Measurements from ENCODE around the gene ORAI2. TPM values are rescaled to one million over a fixed set of nuclear protein-coding genes. Genes with fewer than 3 reads are reported as not detected.

Gene ORAI2
- total and polyA plus RNA-seq, 2 of the 13 experiments (the other 11 are each of a cell fraction or from before 2014, with no cell fraction given), result 3.0 to 6.0 TPM

DNA sequence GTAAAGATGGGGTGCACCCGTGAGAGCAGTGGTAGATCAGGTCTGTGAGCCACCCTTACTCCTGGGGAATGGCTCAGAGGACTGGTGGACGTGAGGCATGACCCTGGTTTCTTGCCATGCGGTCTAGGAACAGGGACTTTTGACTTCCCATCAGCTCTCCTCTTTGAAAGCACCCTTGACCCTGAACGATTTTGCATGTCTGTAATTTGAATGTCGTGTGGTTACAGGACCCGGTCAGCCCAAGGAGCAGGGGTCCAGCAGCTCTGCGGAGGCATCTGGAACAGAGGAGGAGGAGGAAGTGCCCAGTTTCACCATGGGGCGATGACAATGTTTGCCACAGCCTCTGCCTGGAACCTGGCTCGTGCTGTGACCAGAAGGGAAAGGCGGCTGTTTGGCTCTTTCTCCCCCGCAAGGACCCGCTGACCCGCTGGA is 8.6 kb upstream of the ORAI2 start:
- no peak for ATAC-seq
- POLR2A ChIA-PET, result no interaction called here
- no peak overlapping the region for H3K9ac ChIP-seq (ENCODE audit: insufficient read depth, low read depth, low read length)

DNA sequence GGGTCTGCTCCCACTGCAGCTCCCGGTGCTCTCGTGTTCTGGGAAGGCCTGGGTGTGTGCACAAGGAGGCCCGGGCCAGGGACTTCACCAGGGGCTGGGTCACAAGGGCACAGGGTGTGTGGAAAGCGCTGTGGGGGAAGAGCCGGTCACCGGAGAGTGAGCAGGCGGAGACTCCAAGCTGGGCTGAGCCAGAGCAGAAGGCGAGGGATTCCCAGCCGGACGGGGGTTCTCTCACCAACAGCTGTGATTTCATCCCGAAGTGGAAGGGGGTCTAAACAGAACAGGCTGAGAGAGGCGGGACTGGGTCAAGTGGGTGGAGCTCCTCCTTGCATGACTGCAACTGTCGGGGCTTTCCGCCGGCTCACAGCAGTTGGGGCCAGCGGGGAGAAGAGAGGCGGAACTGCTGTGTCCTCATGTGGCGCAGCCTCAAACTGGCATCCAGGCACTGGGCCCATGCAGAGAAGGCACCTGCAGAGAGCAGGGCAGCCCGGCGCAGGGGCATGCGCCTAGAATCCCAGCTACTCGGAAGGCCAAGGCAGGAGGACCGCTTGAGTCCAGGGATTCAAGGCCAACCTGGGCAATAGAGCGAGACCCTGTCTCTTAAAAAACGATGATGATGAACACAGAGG is 7.6 kb upstream of the ORAI2 start:
- intact Hi-C loops (cut with micrococcal nuclease; ENCODE audit: unreplicated experiment), result no loop called here
- TSS peak; percentile 51 for BruUV-seq (replicated peaks)

More for the DNA sequence above, 8.6 kb upstream of the ORAI2 start:
- peak; percentile 37 for TF ChIP-seq RBM22 (optimal IDR thresholded peaks at IDR 0.05; ENCODE audit: low read length)
- TF ChIP-seq KLF11 (CRISPR knock-in tag; IDR thresholded peaks at IDR 0.05), result no peak
- intact Hi-C loops (cut with micrococcal nuclease; ENCODE audit: unreplicated experiment) (no loop called here), in situ Hi-C loops (cut with HindIII; ENCODE audit: extremely low pct_ligation_motif_present, low pct_unique_long_range_greater_than_20kb) (no loop called here)
- no TSS peak for BruUV-seq (replicated peaks)
- no peaks in the 10 kb centered on the region for H3K9me3 ChIP-seq (ENCODE audit: low read length)
- no peaks in the 10 kb centered on the region for H3K4me1 ChIP-seq (ENCODE audit: insufficient read depth, low read length)
- no peak overlapping the region for H3K27ac ChIP-seq (ENCODE audit: extremely low read length, insufficient read depth, low read length)
- H3K27me3 ChIP-seq (ENCODE audit: control insufficient read depth in 1 of 2, insufficient read depth in 2 of 2, low read length in 2 of 2), result no peaks in the 10 kb centered on the region
- no peaks in the 10 kb centered on the region for H4K20me1 ChIP-seq (ENCODE audit: insufficient read depth, low read length)
- CTCF ChIA-PET (ENCODE audit: low intra/inter-chr PET ratio, low total read pairs), result no interaction called here
- DNase-seq (ENCODE audit: low spot score), result no peak
- H3K4me3 ChIP-seq (replicated peaks in 1 of 3; ENCODE audit: insufficient read depth in 1 of 3, low read depth in 2 of 3, low read length in 3 of 3), result no peak overlapping the region
- FAIRE-seq, result no peak
- 89% methylated on average over 8 of the region's 13 CpGs for WGBS (ENCODE audit: low lambda C conversion rate)
- no peak overlapping the region for H3K4me2 ChIP-seq (ENCODE audit: low read depth, low read length)
- no peaks in the 10 kb centered on the region for H3K79me2 ChIP-seq (ENCODE audit: insufficient read depth, low read length)
- no peak overlapping the region for H2AFZ ChIP-seq (ENCODE audit: low read length)
- peaks cover 24 to 61% of the 10 kb centered on the region in 2 experiments for H3K36me3 ChIP-seq (replicated peaks in 1 of 2; ENCODE audit: control insufficient read depth in 1 of 2, insufficient read depth in 2 of 2, low read length in 2 of 2)

More for the DNA sequence above, 7.6 kb upstream of the ORAI2 start:
- peak; percentile 57 for TF ChIP-seq AGO2 (optimal IDR thresholded peaks at IDR 0.05; ENCODE audit: low read depth, low read length)
- TF ChIP-seq AGO1 (IDR thresholded peaks at IDR 0.05; ENCODE audit: low read depth, low read length, poor library complexity, severe bottlenecking), result no peak
- TF ChIP-seq ZNF512 (CRISPR knock-in tag; IDR thresholded peaks at IDR 0.05), result no peak
- TF ChIP-seq CENPX (CRISPR knock-in tag; IDR thresholded peaks at IDR 0.05), result no peak
- TF ChIP-seq ZNF598 (CRISPR knock-in tag; IDR thresholded peaks at IDR 0.05; ENCODE audit: borderline replicate concordance), result no peak
- no peak for TF ChIP-seq NR1H2 (CRISPR knock-in tag; IDR thresholded peaks at IDR 0.05; ENCODE audit: borderline replicate concordance, low read depth)
- TF ChIP-seq, protein P1, sequence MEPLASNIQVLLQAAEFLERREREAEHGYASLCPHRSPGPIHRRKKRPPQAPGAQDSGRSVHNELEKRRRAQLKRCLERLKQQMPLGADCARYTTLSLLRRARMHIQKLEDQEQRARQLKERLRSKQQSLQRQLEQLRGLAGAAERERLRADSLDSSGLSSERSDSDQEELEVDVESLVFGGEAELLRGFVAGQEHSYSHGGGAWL (CRISPR knock-in tag; IDR thresholded peaks at IDR 0.05), result no peak
- Histone ChIP-seq H3K79me2 (ENCODE audit: insufficient read depth, low read length) (no peaks in the 10 kb centered on the region), H3K9me3 (ENCODE audit: low read length) (no peaks in the 10 kb centered on the region), H2AFZ (ENCODE audit: low read length) (no peak overlapping the region), H3K9ac (ENCODE audit: insufficient read depth, low read depth, low read length) (no peak overlapping the region), H4K20me1 (ENCODE audit: insufficient read depth, low read length) (no peaks in the 10 kb centered on the region), H3K4me3 (replicated peaks in 1 of 3; ENCODE audit: insufficient read depth in 1 of 3, low read depth in 2 of 3, low read length in 3 of 3) (no peak overlapping the region), H3K27me3 (ENCODE audit: control insufficient read depth in 1 of 2, insufficient read depth in 2 of 2, low read length in 2 of 2) (no peaks in the 10 kb centered on the region), H3K36me3 (replicated peaks in 1 of 2; ENCODE audit: control insufficient read depth in 1 of 2, insufficient read depth in 2 of 2, low read length in 2 of 2) (peaks cover 22 to 52% of the 10 kb centered on the region in 2 experiments; a peak in 4 of 5 replicates), H3K4me2 (ENCODE audit: low read depth, low read length) (no peak overlapping the region), H3K27ac (ENCODE audit: extremely low read length, insufficient read depth, low read length) (no peak overlapping the region), H3K4me1 (ENCODE audit: insufficient read depth, low read length) (no peaks in the 10 kb centered on the region)
- ATAC-seq, result no peak
- no peak for DNase-seq (ENCODE audit: low spot score)
- in situ Hi-C loops (cut with HindIII; ENCODE audit: extremely low pct_ligation_motif_present, low pct_unique_long_range_greater_than_20kb), result no loop called here
- WGBS (ENCODE audit: low lambda C conversion rate), result 95% methylated on average over 14 of the region's 25 CpGs
- POLR2A ChIA-PET, result no interaction called here
- CTCF ChIA-PET (ENCODE audit: low intra/inter-chr PET ratio, low total read pairs), result no interaction called here
- FAIRE-seq, result no peak

Measured in HepG2 (cell line).